PC-9 (cell line): Measurements from ENCODE around the gene TIMM29.

Source experiments
- EZH2 ChIP-seq: fragments of 200-600 bp; sonication (generic); IDR thresholded peaks from 2 replicates; pipeline ENCODE4 v1.8.0; 2017; ENCODE audit warnings: antibody characterized with exemption, low read depth
- TF ChIP-seq, protein P1 (sequence below): fragments of 200-600 bp; sonication (generic); conservative IDR thresholded peaks from 2 replicates; pipeline ENCODE4 v1.6.1; 2017; ENCODE audit warnings: mixed run types, antibody characterized with exemption, mild to moderate bottlenecking, moderate library complexity

DNA sequence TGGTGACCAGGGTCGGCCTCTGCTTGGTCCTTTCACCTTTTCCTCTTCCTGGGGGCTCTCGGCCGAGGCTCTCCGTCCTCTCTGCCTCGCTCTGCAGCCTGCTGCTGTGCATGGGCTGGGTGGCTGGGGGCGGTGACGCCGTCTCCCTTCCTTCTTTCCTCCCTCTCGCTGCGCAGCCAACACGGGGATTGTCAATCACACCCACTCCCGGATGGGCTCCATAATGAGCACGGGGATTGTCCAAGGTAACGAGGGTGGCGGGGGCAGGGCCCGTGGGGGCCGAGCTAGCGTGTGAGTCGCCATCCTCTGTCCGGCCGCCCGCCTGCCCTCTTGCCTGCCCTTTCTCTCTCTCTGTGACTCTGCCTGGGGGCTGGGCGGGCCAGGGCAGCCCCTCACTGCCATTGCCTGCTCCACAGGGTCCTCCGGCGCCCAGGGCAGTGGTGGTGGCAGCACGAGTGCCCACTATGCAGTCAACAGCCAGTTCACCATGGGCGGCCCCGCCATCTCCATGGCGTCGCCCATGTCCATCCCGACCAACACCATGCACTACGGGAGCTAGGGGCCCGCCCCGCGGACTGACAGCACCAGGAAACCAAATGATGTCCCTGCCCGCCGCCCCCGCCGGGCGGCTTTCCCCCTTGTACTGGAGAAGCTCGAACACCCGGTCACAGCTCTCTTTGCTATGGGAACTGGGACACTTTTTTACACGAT lies 7.3 kb upstream of the TIMM29 start:
- no peak for TF ChIP-seq EZH2
- TF ChIP-seq, protein P1, sequence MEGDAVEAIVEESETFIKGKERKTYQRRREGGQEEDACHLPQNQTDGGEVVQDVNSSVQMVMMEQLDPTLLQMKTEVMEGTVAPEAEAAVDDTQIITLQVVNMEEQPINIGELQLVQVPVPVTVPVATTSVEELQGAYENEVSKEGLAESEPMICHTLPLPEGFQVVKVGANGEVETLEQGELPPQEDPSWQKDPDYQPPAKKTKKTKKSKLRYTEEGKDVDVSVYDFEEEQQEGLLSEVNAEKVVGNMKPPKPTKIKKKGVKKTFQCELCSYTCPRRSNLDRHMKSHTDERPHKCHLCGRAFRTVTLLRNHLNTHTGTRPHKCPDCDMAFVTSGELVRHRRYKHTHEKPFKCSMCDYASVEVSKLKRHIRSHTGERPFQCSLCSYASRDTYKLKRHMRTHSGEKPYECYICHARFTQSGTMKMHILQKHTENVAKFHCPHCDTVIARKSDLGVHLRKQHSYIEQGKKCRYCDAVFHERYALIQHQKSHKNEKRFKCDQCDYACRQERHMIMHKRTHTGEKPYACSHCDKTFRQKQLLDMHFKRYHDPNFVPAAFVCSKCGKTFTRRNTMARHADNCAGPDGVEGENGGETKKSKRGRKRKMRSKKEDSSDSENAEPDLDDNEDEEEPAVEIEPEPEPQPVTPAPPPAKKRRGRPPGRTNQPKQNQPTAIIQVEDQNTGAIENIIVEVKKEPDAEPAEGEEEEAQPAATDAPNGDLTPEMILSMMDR: no peak
